Measurements from ENCODE around the gene AP4B1.

GRCh38 chr1:113895098-113895497, 9.5 kb downstream of the AP4B1 start:
- TF ChIP-seq ZNF623 (tag by site-specific recombination; IDR thresholded peaks at IDR 0.05) (no peak), ZNF658 (tag by site-specific recombination; IDR thresholded peaks at IDR 0.05) (no peak), ZSCAN30 (tag by site-specific recombination; IDR thresholded peaks at IDR 0.05) (no peak), ZSCAN16 (tag by site-specific recombination; IDR thresholded peaks at IDR 0.05) (no peak), TCF7L2 (IDR thresholded peaks at IDR 0.05; ENCODE audit: borderline replicate concordance, low read depth, low read length) (no peak), ZNF48 (tag by site-specific recombination; IDR thresholded peaks at IDR 0.05) (no peak), ZNF423 (tag by site-specific recombination; IDR thresholded peaks at IDR 0.05) (no peak), ZNF707 (tag by site-specific recombination; IDR thresholded peaks at IDR 0.05) (no peak), ZNF747 (tag by site-specific recombination; IDR thresholded peaks at IDR 0.05) (no peak), KLF7 (tag by site-specific recombination; IDR thresholded peaks at IDR 0.05; ENCODE audit: borderline replicate concordance) (no peak), ZNF18 (tag by site-specific recombination; IDR thresholded peaks at IDR 0.05) (no peak), YY1 (tag by site-specific recombination; IDR thresholded peaks at IDR 0.05) (no peak)
- TF ChIP-seq, protein P1, sequence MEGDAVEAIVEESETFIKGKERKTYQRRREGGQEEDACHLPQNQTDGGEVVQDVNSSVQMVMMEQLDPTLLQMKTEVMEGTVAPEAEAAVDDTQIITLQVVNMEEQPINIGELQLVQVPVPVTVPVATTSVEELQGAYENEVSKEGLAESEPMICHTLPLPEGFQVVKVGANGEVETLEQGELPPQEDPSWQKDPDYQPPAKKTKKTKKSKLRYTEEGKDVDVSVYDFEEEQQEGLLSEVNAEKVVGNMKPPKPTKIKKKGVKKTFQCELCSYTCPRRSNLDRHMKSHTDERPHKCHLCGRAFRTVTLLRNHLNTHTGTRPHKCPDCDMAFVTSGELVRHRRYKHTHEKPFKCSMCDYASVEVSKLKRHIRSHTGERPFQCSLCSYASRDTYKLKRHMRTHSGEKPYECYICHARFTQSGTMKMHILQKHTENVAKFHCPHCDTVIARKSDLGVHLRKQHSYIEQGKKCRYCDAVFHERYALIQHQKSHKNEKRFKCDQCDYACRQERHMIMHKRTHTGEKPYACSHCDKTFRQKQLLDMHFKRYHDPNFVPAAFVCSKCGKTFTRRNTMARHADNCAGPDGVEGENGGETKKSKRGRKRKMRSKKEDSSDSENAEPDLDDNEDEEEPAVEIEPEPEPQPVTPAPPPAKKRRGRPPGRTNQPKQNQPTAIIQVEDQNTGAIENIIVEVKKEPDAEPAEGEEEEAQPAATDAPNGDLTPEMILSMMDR (tag by site-specific recombination; IDR thresholded peaks at IDR 0.05), result no peak
- TF ChIP-seq, protein P2, sequence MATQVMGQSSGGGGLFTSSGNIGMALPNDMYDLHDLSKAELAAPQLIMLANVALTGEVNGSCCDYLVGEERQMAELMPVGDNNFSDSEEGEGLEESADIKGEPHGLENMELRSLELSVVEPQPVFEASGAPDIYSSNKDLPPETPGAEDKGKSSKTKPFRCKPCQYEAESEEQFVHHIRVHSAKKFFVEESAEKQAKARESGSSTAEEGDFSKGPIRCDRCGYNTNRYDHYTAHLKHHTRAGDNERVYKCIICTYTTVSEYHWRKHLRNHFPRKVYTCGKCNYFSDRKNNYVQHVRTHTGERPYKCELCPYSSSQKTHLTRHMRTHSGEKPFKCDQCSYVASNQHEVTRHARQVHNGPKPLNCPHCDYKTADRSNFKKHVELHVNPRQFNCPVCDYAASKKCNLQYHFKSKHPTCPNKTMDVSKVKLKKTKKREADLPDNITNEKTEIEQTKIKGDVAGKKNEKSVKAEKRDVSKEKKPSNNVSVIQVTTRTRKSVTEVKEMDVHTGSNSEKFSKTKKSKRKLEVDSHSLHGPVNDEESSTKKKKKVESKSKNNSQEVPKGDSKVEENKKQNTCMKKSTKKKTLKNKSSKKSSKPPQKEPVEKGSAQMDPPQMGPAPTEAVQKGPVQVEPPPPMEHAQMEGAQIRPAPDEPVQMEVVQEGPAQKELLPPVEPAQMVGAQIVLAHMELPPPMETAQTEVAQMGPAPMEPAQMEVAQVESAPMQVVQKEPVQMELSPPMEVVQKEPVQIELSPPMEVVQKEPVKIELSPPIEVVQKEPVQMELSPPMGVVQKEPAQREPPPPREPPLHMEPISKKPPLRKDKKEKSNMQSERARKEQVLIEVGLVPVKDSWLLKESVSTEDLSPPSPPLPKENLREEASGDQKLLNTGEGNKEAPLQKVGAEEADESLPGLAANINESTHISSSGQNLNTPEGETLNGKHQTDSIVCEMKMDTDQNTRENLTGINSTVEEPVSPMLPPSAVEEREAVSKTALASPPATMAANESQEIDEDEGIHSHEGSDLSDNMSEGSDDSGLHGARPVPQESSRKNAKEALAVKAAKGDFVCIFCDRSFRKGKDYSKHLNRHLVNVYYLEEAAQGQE (tag by site-specific recombination; IDR thresholded peaks at IDR 0.05), result no peak
